NK-92 treated with Interleukin-12 subunit alpha and Interleukin-12 subunit beta, amount 100 ng/mL, for 24 hours (cell line): ENCODE data around the gene CCBE1.

Source experiments
- DNase-seq: peaks from one replicate; lab custom pipeline; 2025; lab: John Stamatoyannopoulos, UW

CCBE1 gene

GRCh38 chr18:59393381-59393780 is 303.8 kb downstream of the CCBE1 start:
- DNase-seq, result no peak

- no peak for DNase-seq
Measured at GRCh38 chr18:59388817-59389216, 308.4 kb downstream of the CCBE1 start.

GRCh38 chr18:59387687-59388565 is 309.3 kb downstream of the CCBE1 start:
- DNase-seq, result no peak

- no peak for DNase-seq
Measured at GRCh38 chr18:59386909-59387686, 310.1 kb downstream of the CCBE1 start.

DNA sequence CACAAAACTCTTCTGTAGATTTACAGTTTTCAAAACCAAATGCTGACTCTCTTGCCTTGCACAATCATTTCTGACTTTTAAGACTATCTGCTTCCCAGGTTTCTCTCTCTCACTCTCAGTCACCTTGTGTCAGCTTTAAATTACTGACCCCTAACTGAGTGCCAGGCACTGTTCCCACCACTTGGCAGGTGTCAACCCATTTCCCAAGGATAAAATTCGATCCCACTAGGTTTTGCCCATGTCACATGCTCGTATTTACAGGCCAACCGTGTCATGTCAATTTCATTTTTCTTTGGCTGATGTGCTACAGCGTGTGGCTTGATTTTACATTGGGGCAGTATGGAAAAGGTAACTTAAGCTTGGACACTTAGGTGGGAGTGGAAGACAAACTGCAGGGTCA is 312.0 kb downstream of the CCBE1 start:
- DNase-seq, result no peak

DNA sequence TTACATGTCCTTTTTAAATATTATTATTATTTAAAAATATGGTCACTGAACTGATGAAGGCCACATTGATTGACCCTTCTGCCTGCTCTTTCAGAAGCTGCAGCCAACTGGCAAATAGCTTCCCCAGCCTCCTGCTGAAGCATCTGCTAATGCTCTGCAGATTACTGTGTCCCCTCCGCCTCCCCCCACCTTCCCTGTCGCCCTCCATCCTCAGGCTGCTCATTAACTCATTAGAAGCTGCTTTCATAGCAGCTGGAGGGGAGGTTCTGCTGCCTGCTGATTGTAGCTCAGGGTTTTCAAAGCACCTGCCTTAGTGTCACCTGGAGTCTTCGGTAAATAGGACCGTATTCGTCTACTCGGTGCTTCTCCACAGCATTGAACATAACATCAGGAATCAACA is 313.4 kb downstream of the CCBE1 start:
- no peak for DNase-seq

GRCh38 chr18:59382383-59382782 is 314.8 kb downstream of the CCBE1 start:
- DNase-seq, result no peak

DNA sequence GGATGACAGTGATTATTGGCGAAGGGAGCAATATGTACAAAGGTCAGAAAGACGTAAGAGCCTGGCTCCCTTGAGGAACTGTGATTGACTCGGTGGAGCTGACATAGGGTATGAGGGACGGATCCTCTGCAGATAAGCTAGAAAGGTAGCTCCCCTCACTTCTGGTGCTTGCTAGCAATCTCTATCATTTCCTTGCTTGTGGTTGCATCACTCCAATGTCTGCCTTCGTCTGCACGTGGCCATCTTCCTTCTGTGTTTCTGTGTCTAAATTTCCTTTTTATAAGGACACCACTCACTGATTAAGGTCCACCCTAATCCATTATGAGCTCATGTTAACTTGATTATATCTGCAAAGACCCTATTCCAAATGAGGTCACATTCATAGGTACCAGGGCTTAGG is 315.3 kb downstream of the CCBE1 start:
- no peak for DNase-seq
